ENCODE results near the gene RPTN.

- TF ChIP-seq EZH2 (IDR thresholded peaks at IDR 0.05) (no peak), EZH2phosphoT487 (IDR thresholded peaks at IDR 0.05; ENCODE audit: borderline replicate concordance) (no peak), CTCF (IDR thresholded peaks at IDR 0.05 in 2 of 3, conservative IDR thresholded peaks at IDR 0.05 in 1 of 3; ENCODE audit: borderline replicate concordance in 1 of 3, insufficient read depth in 1 of 3, low read depth in 2 of 3, low read length in 2 of 3) (no peak), POLR2A (IDR thresholded peaks at IDR 0.05; ENCODE audit: borderline replicate concordance, extremely low read depth, insufficient read depth, insufficient read length) (no peak), YY1 (IDR thresholded peaks at IDR 0.05; ENCODE audit: extremely low read depth, insufficient replicate concordance, low read depth, low read length) (no peak), REST (IDR thresholded peaks at IDR 0.05; ENCODE audit: low read depth) (no peak), SIN3A (IDR thresholded peaks at IDR 0.05; ENCODE audit: low read depth) (no peak), JUND (IDR thresholded peaks at IDR 0.05) (no peak), SP1 (IDR thresholded peaks at IDR 0.05; ENCODE audit: low read depth) (no peak), POLR2AphosphoS5 (IDR thresholded peaks at IDR 0.05; ENCODE audit: low read depth, low read length) (no peak), ZNF274 (IDR thresholded peaks at IDR 0.05; ENCODE audit: low read depth, low read length) (no peak), FOSL1 (IDR thresholded peaks at IDR 0.05; ENCODE audit: low read depth) (no peak)
- TF ChIP-seq, protein P1, sequence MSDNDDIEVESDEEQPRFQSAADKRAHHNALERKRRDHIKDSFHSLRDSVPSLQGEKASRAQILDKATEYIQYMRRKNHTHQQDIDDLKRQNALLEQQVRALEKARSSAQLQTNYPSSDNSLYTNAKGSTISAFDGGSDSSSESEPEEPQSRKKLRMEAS (IDR thresholded peaks at IDR 0.05) = no peak
- TF ChIP-seq, protein P2, sequence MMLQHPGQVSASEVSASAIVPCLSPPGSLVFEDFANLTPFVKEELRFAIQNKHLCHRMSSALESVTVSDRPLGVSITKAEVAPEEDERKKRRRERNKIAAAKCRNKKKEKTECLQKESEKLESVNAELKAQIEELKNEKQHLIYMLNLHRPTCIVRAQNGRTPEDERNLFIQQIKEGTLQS (IDR thresholded peaks at IDR 0.05) = no peak
These were observed 31.4 kb downstream of the RPTN start for GRCh38 chr1:152127673-152128072.
